Prostate gland (tissue), 2 donors: ENCODE results near the gene TRPC4.

Experiments
- POLR2AphosphoS5 ChIP-seq: sonication (generic); formaldehyde crosslinking; IDR thresholded peaks from one replicate; pipeline ENCODE4 v1.6.1; 2017; ENCODE audit warnings: antibody characterized with exemption
- TF ChIP-seq, protein P1 (sequence below), 4 experiments: fragments of 200-600 bp in 2 of 4; fragments of 450-650 bp in 2 of 4; sonication (generic) in 2 of 4; IDR thresholded peaks; 1 replicate in 3 of 4; 2 replicates in 1 of 4; pipeline ENCODE4 v1.5.1; 2016 to 2019; ENCODE audit warnings: antibody characterized with exemption in 4 of 4, mild to moderate bottlenecking in 2 of 4, moderate library complexity in 2 of 4

GRCh38 chr13:37833411-37833810 lies 36.2 kb downstream of the TRPC4 start:
- TF ChIP-seq, protein P1, sequence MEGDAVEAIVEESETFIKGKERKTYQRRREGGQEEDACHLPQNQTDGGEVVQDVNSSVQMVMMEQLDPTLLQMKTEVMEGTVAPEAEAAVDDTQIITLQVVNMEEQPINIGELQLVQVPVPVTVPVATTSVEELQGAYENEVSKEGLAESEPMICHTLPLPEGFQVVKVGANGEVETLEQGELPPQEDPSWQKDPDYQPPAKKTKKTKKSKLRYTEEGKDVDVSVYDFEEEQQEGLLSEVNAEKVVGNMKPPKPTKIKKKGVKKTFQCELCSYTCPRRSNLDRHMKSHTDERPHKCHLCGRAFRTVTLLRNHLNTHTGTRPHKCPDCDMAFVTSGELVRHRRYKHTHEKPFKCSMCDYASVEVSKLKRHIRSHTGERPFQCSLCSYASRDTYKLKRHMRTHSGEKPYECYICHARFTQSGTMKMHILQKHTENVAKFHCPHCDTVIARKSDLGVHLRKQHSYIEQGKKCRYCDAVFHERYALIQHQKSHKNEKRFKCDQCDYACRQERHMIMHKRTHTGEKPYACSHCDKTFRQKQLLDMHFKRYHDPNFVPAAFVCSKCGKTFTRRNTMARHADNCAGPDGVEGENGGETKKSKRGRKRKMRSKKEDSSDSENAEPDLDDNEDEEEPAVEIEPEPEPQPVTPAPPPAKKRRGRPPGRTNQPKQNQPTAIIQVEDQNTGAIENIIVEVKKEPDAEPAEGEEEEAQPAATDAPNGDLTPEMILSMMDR (IDR thresholded peaks at IDR 0.05), result no peak
- TF ChIP-seq POLR2AphosphoS5, result no peak
